HG03354 (cell line): ENCODE data around the gene CR1L.
A peak's percentile ranks its signal among the peaks of the same experiment; 100 is the strongest.
"Not testable (repeated sequence)": the region's sequence is repeated elsewhere in the genome, so short reads cannot be mapped to it uniquely, and the experiment has no call there.

ENCODE experiments used
- ATAC-seq: cut with Tn5 transposase; IDR thresholded peaks from one replicate; pipeline ENCODE4 v1.9.1; 2021; ENCODE audit warnings: mild to moderate bottlenecking; ENCODE audit not compliant: unreplicated experiment, poor library complexity, severe bottlenecking

Gene CR1L

DNA sequence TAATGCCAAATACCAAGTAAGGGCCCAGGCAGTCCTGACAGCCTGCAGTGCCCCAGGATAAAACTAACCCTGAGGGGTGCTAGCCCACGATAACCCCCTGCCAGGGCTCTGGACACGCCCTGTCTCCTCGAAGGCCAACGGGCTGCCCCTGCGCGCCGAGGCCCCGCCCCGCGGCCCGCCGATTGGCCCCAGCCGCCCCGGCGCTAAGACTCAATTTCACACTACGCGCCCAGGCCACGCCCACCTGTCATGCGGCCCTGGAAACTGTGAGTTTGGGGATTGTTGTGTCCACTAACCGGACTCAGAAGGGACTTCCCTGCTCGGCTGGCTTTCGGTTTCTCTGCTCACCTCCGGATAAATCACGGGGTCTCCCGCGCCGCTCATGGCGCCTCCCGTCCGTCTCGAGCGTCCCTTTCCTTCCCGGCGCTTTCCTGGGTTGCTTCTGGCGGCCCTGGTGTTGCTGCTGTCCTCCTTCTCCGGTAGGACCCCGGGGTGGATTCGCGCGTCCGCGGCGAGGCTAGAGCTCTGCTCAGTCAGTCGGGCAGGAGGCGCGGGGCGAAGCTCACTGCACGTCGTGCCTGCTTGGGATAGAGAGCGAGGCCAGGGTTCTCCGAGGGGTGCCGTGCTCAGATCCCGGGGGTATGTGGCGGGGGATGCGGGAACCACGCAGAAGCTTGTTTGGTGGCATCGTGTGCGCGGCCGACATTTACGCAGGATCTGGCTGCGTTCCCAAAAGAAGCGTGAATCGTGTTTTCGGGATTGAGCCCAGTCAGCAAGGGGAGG lies at the start of gene CR1L:
Gene CR1L (plus strand): TSS at position 282 of the 783 bp plus-strand sequence. CDS start 101 bp downstream, at position 383.
- peak; percentile 95 for ATAC-seq

DNA sequence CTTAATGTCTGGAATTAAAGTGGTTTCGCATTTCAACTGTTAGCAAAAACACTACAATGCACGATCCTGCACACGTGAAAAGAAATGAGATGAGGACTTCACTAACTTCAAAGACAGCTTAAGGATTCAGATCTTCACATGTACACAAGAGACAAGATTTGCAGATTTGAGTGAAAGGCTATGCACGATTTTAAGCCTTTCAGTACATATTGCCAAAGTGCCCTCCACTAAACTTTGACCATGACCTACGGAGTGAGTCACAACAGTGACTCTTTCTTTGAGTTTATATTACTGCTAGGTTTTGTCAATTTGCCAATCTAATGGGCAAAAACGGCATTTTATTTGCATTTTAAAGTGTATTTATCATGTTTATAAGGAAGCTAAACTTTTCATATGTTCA lies 41.2 kb upstream of the CR1L start:
- no peak for ATAC-seq

DNA sequence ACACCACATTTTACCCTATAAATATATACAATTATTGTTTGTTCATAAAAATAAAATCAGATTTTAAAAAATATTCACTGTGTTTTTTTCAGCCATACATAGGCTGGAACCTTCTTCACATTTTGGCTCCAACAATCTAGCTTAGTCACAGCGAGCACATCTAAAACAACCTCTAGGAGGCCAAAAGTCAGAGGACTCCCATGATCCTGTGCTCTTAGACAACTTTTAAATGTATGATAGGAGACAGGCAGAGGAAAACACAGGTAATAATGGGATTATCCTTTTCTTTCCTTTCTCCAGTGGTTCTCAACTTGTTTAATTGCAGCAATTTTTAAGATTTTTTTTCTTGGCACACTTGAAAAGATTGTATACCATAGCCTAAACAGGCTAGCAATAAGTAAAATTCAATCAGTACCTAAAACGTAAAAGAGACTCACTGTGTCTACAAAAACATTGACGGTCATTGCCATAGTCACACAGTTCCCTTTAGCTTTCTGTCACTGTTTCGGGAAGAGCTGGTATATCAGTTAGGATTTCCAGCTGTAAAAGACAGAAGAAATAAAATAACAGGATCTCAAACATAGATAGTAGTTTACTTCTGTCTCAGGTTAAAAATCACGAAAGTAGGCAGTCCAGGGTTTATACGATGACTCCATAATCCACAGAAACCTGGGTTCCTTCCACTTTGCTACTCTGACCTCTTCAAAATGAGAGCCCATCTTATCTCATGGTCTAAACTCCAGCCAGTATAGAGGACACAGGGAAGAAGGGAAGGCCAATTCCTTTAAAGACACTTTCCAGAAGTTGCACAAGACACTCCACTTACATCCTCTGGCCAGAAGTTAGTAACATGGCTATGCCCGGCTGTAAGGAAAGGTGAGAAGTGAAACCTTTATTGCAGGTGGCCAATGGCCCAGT lies 39.2 kb upstream of the CR1L start:
- no peak for ATAC-seq

DNA sequence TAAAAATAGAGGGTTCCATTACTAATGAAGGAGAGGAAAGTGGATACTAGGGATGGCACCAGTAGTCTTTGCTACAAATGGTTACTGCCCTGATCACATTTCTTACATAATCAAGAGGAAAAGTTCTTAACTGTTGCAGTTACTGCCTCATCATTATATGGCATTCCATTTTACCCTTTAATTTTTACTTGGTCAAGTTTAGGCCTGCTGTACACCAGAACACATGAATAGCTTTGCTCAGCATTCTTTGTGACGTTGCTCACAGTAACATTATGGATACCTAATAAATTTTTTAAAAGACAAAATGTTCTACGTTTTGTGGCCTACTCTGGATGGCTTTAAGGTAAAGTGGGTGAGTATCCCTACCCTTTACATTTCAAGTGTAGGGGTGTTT lies 38.6 kb upstream of the CR1L start:
- no peak for ATAC-seq

DNA sequence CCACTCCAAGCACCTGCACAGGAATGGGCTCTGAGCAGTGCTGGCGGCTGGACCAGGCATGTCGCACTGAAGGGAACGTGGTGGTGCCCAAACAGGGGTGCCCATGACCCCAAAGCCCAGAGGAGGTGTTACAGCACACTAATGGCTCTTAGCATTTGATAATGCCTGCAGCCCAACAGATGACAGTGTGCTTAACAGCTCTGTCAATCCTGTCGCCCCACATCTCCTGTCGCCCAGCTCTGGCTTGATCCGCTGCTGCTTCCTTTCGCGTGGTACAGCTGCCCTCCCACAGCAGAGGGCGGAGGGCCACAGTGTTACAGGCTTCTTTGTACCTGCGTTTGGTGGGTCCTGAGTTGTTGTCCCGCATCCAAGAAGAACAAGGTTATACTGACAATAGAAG lies 32.2 kb upstream of the CR1L start:
- no peak for ATAC-seq

DNA sequence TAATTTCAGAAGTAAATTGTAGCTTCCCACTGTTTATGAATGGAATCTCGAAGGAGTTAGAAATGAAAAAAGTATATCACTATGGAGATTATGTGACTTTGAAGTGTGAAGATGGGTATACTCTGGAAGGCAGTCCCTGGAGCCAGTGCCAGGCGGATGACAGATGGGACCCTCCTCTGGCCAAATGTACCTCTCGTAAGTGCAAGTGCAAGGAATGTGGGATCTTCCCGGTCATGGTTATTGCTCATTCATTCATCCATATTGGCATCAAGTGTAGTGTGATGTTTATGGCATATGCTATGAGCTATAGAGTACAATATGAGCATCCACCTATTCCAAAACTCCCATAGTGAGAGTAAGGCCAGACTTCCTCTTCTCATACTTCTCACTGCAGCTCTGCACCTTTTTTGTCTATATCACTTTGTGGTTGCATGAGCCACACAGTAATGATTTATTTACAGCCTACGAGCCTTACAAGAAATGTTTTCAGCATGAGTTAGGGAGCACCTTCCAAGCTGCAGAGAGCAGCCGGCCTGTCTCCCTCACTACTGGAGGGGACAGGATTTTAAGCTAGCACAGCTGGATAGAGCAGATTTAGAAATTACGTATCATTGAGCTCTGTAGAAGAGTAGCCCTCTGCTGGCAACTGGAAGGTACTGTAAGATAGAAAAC lies 24.9 kb upstream of the CR1L start:
- ATAC-seq: peak; percentile 97

DNA sequence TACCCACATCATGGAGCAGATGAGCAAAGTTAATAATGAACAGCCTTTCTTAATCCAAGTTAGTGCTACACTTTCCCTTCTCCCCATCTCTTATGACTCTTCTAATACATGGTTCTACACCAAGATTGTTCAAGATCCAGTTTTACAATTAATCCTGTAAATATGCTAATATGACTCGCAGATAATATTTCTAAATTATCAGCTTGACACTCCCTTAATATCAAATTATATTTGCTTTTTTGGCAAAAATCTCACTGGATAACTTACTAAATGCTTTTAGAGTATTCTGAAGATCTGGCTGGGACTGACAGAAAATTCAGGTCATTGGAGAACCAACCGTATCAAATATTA lies 24.4 kb upstream of the CR1L start:
- ATAC-seq: no peak

DNA sequence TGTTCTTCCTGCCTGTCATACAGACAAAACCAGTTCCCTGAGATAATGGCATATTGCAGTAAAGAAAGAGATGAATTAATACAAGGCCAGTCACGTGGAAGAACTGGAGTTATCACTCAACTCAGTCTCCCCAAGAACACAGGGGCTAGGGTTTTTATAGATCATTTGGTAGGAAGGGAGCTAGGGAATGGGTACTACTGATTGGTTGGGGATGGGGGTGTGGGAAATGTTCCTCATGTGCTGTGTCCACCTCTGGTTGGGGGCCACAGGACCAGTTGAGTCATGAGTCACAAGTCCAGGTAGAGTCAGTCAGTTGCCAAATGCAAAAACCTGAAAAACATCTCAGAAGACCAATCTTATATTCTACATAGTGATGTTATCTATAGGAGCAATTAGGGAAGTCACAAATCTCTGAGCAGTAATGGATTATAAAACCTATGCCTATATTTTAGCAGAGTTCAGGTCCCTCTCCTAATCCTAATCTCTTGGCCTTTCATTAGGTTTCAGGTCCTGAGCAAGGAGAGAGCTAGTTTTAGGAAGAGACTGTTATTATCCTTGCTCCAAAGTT lies 19.3 kb upstream of the CR1L start:
- not testable (repeated sequence) for ATAC-seq

DNA sequence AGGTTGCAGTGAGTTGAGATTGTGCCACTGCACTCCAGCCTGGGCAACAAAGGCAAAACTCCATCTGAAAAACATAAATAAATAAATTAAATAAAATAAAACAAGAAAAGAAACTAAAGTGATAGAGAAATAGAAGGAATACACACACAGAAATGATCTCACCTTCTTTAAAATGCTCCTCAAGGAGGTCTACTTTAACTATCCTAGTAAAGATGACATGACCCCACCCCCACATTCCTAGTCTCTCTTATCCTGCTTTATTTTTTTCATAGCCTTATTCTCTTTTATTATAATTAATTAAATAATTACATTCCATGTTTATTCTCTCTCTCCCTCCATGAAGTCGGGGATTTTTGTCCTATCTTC lies 18.0 kb upstream of the CR1L start:
- ATAC-seq: no peak

DNA sequence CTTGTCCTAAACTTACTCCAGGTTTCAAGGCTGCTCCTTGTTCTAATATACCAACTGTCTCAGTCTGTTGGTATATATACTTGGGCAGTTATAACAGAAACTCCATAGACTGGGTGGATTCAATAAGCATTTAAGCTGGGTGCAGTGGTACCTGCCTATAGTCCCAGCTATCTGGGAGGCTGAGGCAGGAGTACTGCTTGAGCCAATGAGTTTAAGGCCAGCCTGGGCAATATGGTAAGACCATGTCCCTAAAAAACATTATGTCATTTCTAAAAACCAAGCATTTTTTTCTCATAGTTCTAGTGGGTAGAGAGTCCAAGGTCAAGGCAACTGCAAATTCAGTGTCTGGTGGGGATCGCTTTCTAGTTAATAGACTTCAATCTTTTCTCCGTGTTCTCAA lies 17.4 kb upstream of the CR1L start:
- no peak for ATAC-seq

DNA sequence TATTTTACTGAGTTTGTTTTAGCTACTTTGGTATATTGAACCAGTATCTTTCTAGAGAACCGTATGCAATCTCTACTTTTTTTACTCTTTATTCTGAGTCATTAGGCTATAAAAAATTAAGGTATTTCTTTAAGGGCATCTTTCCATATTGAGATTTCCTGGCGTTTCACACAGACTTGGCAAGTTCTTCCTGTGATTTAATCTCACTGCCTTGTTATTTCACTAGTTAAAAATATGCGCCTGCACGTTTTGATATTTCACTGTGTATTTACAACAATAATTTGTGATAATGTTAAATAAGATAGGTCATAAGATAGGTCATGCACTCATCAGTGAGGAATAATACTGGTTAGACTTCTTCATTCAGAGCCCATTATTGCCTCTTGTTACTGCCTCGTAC lies 16.2 kb upstream of the CR1L start:
- no peak for ATAC-seq

DNA sequence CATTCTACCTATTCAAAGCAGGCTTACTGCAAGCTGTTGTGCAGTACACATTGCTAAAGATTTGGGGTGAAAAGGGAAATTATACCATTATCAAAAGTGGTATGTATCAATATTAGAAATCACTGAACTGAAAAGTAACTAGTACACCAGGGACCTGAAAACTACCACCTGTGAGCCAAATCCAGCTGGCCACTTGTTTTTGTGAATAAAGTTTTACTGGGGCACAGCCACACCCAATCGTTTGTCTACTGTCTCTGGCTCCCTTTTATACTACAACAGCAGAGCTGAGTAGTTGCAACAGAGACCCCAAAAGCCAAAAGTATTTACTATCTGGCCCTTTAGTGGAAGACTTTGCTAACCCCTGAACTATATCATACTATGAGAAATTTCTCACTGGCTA lies 13.8 kb upstream of the CR1L start:
- ATAC-seq: no peak

DNA sequence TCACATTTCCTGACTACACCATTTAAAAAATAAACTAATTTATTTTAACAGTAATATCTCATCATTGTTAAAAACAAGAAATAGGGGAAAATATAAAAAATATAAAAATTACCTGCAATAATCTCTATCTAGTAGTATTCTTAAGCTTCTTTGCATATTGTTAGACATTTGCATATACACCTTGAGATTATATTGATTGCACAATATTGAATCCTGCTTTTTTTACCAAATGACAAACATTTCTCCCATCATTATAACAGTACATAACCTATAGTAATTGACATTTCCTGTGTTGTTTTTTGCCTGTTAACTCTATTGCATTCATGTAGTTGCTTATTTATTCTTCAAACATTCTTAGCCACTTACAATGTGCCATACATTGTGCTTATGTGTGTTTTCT lies 11.7 kb upstream of the CR1L start:
- ATAC-seq: no peak

DNA sequence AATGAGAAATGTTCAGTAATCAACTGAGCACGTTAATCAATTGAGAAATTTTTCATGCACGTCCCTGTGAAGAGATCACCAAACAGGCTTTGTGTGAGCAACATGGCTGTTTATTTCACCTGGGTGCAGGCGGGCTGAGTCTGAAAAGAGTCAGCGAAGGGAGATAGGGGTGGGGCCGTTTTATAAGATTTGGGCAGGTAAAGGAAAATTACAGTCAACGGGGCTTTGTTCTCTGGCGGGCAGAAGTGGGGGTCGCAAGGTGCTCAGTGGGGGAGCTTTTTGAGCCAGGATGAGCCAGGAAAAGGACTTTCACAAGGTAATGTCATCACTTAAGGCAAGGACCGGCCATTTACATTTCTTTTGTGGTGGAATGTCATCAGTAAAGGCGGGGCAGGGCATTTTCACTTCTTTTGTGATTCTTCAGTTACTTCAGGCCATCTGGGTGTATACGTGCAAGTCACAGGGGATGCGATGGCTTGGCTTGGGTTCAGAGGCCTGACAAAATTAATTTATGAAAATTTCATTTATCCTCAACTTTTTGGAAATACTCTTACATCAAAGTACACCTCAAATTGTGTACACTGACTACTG lies 11.1 kb upstream of the CR1L start:
- ATAC-seq: not testable (repeated sequence)

DNA sequence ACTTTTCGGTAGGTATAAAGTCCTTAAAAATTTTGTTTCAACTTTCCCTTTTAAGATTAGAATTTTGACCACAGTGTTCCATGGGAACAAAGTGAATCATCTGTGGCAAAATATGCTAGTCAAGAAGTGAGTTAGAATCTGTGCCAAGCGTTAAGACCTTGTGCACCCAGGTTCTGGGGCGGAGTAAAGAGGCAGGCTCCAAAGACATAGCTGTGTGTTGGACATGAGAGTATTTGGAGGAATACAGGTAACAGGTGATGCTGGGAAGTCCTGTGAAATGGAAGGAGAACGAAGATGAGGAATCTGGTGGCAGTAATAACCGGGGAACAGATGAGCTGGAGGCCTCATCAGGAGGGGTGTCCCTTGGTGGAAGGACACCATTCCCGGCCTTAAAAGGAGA lies 10.6 kb upstream of the CR1L start:
- not testable (repeated sequence) for ATAC-seq

DNA sequence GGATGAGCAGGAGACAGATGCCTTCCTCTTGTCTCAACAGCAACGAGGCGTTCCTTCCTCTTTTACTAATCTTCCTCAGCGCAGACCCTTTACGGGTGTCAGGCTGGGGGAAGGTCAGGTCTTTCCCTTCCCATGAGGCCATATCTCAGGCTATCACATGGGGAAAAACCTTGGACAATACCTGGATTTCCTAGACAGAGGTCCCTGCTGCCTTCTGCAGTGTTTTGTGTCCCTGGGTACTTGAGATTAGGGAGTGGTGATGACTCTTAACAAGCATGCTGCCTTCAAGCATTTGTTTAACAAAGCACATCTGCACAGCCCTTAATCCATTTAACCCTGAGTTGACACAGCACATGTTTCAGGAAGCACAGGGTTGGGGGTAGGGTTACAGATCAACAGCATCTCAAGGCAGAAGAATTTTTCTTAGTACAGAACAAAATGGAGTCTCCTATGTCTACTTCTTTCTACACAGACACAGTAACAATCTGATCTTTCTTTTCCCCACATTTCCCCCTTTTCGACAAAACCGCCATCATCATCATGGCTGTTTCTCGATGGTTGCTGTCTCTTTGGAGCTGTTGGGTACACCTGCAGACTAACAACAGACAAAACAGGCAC lies 9.3 kb upstream of the CR1L start:
- not testable (repeated sequence) for ATAC-seq

DNA sequence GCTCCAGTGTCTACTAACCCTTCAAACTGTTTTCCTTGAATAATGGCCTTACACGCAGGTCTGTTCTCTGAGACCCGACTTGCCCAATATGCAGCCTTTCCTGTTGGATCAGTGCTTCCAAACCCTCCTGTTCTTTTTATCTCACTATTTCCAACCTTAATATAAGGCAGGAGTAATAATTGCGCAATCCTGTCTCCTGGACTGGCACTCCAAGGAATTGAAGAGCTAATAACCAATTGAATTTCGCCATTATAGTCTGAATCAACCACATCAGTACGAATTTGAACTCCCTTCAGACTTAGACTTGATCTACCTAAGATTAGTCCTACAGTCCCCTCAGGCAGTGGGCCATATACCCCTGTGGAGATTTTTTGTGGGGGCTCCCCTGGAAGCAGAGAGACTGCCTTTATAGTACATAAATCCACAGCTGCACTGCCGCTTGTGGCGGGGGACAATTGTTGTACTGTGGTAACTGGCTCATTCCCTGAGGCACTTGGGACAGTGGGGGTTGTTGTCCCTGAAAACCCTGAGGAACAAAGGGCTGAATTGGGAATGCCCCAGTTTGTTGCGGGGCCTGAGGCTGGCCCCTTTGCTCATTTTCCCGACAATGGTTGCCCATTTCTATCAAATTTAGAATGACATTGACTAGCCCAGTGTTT lies 6.3 kb upstream of the CR1L start:
- not testable (repeated sequence) for ATAC-seq

DNA sequence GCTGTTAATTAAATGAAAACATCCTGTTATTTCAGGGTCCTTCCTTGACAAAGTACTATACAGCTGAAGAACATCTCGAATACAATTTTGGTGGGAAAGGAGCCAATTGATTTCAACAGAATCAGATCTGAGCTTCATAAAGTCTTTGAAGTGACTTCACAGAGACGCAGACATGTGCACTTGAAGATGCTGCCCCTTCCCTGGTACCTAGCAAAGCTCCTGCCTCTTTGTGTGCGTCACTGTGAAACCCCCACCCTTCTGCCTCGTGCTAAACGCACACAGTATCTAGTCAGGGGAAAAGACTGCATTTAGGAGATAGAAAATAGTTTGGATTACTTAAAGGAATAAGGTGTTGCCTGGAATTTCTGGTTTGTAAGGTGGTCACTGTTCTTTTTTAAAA lies 5.6 kb upstream of the CR1L start:
- ATAC-seq: not testable (repeated sequence)
